OCI-LY1 (cell line): Measurements from ENCODE around the gene IYD.

Experiments used
- H2AFZ ChIP-seq: fragments of 200-600 bp; sonication (generic), shearing (Covaris generic); 2 replicates; pipeline ENCODE4 v1.6.0; 2014; ENCODE audit warnings: antibody characterized with exemption, mild to moderate bottlenecking, low read length
- H3F3A ChIP-seq: fragments of 200-600 bp; sonication (generic), shearing (Covaris generic); 2 replicates; pipeline ENCODE4 v1.6.0; 2014; ENCODE audit warnings: mild to moderate bottlenecking, antibody characterized with exemption, low read length, moderate library complexity; ENCODE audit not compliant: insufficient read depth
- H3K27ac ChIP-seq: fragments of 200-600 bp; sonication (generic); 2 replicates; pipeline ENCODE4 v1.5.1; 2014; ENCODE audit warnings: low read length, mixed run types, mild to moderate bottlenecking, low read depth; ENCODE audit not compliant: poor library complexity, severe bottlenecking
- H3K27me3 ChIP-seq: fragments of 200-600 bp; sonication (generic); 2 replicates; pipeline ENCODE4 v1.6.0; 2014; ENCODE audit warnings: antibody characterized with exemption, mild to moderate bottlenecking, low read length, moderate library complexity; ENCODE audit not compliant: insufficient read depth
- H3K36me3 ChIP-seq: fragments of 200-600 bp; sonication (generic); 2 replicates; pipeline ENCODE4 v1.6.1; 2014; ENCODE audit warnings: mild to moderate bottlenecking, antibody characterized with exemption, low read length, moderate library complexity, mixed read lengths; ENCODE audit not compliant: insufficient read depth
- H3K4me1 ChIP-seq: fragments of 200-600 bp; sonication (generic); 2 replicates; pipeline ENCODE4 v1.5.1; 2014; ENCODE audit warnings: mild to moderate bottlenecking, low read length, moderate library complexity; ENCODE audit not compliant: insufficient read depth, severe bottlenecking
- H3K4me2 ChIP-seq: fragments of 200-600 bp; sonication (generic), shearing (Covaris generic); 2 replicates; pipeline ENCODE4 v1.6.1; 2014; ENCODE audit warnings: low read length
- H3K4me3 ChIP-seq: fragments of 200-600 bp; sonication (generic); 2 replicates; pipeline ENCODE4 v1.5.1; 2014; ENCODE audit warnings: low read length, low read depth, mild to moderate bottlenecking, mixed read lengths; ENCODE audit not compliant: poor library complexity, severe bottlenecking
- H3K79me2 ChIP-seq: fragments of 200-600 bp; shearing (Covaris generic); 2 replicates; pipeline ENCODE4 v1.6.1; 2016; ENCODE audit warnings: mixed run types, low read length, mixed read lengths; ENCODE audit not compliant: insufficient read depth
- H3K9ac ChIP-seq: fragments of 200-600 bp; sonication (generic), shearing (Covaris generic); 2 replicates; pipeline ENCODE4 v1.6.1; 2014; ENCODE audit warnings: mild to moderate bottlenecking, low read length, mixed read lengths
- H3K9me2 ChIP-seq: fragments of 200-600 bp; sonication (generic), shearing (Covaris generic); 2 replicates; pipeline ENCODE4 v1.6.1; 2014; ENCODE audit warnings: low read depth, mild to moderate bottlenecking, low read length, mixed read lengths
- H3K9me3 ChIP-seq: fragments of 200-600 bp; shearing (Covaris generic); 2 replicates; pipeline ENCODE4 v1.6.1; 2014; ENCODE audit warnings: low read length, mixed read lengths
- H4K20me1 ChIP-seq: fragments of 200-600 bp; sonication (generic), shearing (Covaris generic); 2 replicates; pipeline ENCODE4 v1.6.0; 2016; ENCODE audit warnings: mild to moderate bottlenecking, low read length; ENCODE audit not compliant: insufficient read depth
- CTCF ChIP-seq: fragments of 200-600 bp; sonication (generic), shearing (Covaris generic); IDR thresholded peaks from 2 replicates; pipeline ENCODE4 v1.5.1; 2017; ENCODE audit warnings: mild to moderate bottlenecking, antibody characterized with exemption, low read length, moderate library complexity, mixed read lengths
- EZH2 ChIP-seq: fragments of 200-600 bp; sonication (generic), shearing (Covaris generic); IDR thresholded peaks from 2 replicates; pipeline ENCODE4 v1.8.0; 2017; ENCODE audit warnings: borderline replicate concordance, mixed run types, mild to moderate bottlenecking, antibody characterized with exemption, low read length, moderate library complexity, mixed read lengths

Gene IYD

GRCh38 chr6:150413198-150413597 lies 44.4 kb downstream of the IYD start:
- H2AFZ ChIP-seq = no peak overlapping the region
- H3K4me2 ChIP-seq = no peak overlapping the region
- no peak overlapping the region for H3K27ac ChIP-seq
- no peaks in the 10 kb centered on the region for H3K9me3 ChIP-seq
- no peaks in the 10 kb centered on the region for H3K27me3 ChIP-seq
- H3K79me2 ChIP-seq = no peaks in the 10 kb centered on the region
- H3K9ac ChIP-seq = no peak overlapping the region
- peaks cover 21% of the 10 kb centered on the region for H3K4me1 ChIP-seq
- H3K9me2 ChIP-seq = no peaks in the 10 kb centered on the region
- H4K20me1 ChIP-seq = no peaks in the 10 kb centered on the region
- TF ChIP-seq EZH2 (no peak), CTCF (no peak)
- no peaks in the 10 kb centered on the region for H3K36me3 ChIP-seq
- H3F3A ChIP-seq = no peaks in the 10 kb centered on the region
- H3K4me3 ChIP-seq = no peak overlapping the region

- Histone ChIP-seq H3K27ac (no peak overlapping the region), H4K20me1 (no peaks in the 10 kb centered on the region), H3K36me3 (no peaks in the 10 kb centered on the region), H3F3A (no peaks in the 10 kb centered on the region), H3K9me3 (no peaks in the 10 kb centered on the region), H3K9ac (no peak overlapping the region), H3K9me2 (no peaks in the 10 kb centered on the region), H3K4me2 (no peak overlapping the region), H3K27me3 (no peaks in the 10 kb centered on the region), H3K79me2 (no peaks in the 10 kb centered on the region), H3K4me3 (no peak overlapping the region), H2AFZ (no peak overlapping the region), H3K4me1 (peaks cover 28% of the 10 kb centered on the region)
- TF ChIP-seq CTCF = no peak
- TF ChIP-seq EZH2 = no peak
These were observed 45.0 kb downstream of the IYD start for GRCh38 chr6:150413781-150414281.

GRCh38 chr6:150416128-150416527 lies 47.3 kb downstream of the IYD start:
- Histone ChIP-seq H3K4me1 (peaks cover 18% of the 10 kb centered on the region), H3K4me3 (no peak overlapping the region), H3K27ac (no peak overlapping the region), H3F3A (no peaks in the 10 kb centered on the region), H3K9me3 (peaks cover 14% of the 10 kb centered on the region), H3K4me2 (no peak overlapping the region), H3K79me2 (no peaks in the 10 kb centered on the region), H3K36me3 (no peaks in the 10 kb centered on the region), H4K20me1 (no peaks in the 10 kb centered on the region), H2AFZ (no peak overlapping the region), H3K9ac (no peak overlapping the region), H3K9me2 (no peaks in the 10 kb centered on the region), H3K27me3 (no peaks in the 10 kb centered on the region)
- TF ChIP-seq EZH2 = no peak

- no peak overlapping the region for H2AFZ ChIP-seq
- peaks cover 18% of the 10 kb centered on the region for H3K4me1 ChIP-seq
- H3K36me3 ChIP-seq = no peaks in the 10 kb centered on the region
- no peaks in the 10 kb centered on the region for H3K9me2 ChIP-seq
- H3K27ac ChIP-seq = no peak overlapping the region
- TF ChIP-seq EZH2 (no peak), CTCF (no peak)
- H3K9ac ChIP-seq = no peak overlapping the region
- no peaks in the 10 kb centered on the region for H3K27me3 ChIP-seq
- no peaks in the 10 kb centered on the region for H3K79me2 ChIP-seq
- H3K4me3 ChIP-seq = no peak overlapping the region
- no peaks in the 10 kb centered on the region for H4K20me1 ChIP-seq
- peaks cover 14% of the 10 kb centered on the region for H3K9me3 ChIP-seq
- no peak overlapping the region for H3K4me2 ChIP-seq
- no peaks in the 10 kb centered on the region for H3F3A ChIP-seq
These were observed 48.4 kb downstream of the IYD start for GRCh38 chr6:150417250-150417649.
